ENCODE data around the gene HGFAC.

The HGFAC gene

DNA sequence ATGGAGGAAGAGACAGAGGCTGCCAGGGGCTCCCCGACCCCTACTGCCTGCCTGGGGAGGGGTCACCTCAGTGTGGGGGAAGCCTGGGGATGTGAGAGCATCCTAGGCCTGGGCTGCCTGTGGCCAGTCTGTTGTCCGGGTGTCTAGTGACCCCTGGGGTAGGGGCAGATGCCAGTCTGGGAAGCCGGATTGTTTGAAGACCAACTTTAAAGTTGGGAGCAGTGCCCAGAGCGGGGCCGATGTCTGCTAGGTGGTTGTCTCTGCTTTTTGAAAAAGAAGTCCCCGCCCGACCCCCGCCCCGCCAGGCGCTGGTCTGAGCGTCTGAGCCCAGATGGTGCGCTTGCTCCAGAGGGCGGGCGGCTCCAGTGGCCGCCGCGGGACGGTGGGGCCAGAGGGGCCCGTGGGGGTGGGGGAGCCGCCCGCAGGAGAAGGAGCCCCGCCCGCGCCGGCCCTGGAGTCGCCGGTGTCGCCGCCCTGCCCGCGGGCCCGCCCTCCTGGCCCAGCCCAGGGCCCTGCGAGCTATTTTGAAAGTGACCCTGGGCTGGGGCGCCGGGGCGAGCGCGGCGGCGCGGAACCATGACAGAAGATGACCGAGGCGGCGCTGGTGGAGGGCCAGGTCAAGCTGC lies 21.1 kb downstream of the HGFAC start, which contains the start of gene DOK7:
DOK7 (plus strand) TSS at position 517 of the 626 bp plus-strand sequence; CDS start at position 587, 70 bp downstream.
- DNase-seq (ENCODE audit: low read depth), result no peak

DNA sequence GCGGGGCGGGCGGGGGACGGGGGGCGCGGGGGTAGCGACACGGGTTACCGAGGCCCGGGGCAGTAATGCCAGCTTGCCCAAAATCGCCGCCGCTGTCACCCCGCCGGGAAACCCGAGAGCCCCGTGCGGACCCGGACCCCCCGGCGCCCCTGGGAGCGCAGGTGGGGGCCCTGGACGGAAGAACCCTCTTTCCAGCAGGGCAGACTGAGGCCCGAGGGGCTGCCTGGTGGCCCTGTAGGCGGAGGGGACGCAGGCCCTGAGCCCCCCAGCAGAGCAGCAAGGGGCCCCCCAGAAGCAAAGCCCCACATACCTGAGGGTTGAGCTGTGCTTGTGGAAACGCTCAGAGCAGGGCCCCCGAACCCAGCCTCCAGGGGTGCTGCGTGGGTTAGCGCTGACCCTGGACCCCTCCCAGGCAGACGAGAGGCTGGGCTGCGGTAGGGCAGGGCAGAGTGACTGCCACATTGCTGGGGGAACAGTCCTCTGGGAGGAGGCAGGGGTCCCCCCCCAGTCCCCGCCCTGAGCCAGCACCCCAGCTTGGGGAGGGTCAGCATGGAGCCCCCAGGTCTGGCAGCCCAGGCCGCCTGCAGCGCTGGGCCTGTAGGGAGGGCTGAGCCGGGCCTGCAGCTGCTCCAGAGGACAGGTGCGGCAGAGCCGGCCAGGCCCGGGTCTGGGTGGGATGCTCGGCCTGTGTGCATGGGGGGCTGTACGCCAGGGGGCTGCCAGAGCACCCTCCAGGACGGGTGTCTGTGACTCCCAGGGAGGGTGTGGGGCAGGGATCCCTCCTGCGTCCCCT lies 22.0 kb downstream of the HGFAC start:
- DNase-seq (ENCODE audit: low read depth), result no peak

GRCh38 chr4:3464349-3464905 lies 22.7 kb downstream of the HGFAC start:
- no peak for DNase-seq (ENCODE audit: low read depth)

GRCh38 chr4:3464911-3465697 lies 23.3 kb downstream of the HGFAC start:
- DNase-seq (ENCODE audit: low read depth), result no peak

- no peak for DNase-seq (ENCODE audit: low read depth)
These were observed 24.2 kb downstream of the HGFAC start for GRCh38 chr4:3465698-3466671.

- no peak for DNase-seq (ENCODE audit: low read depth)
These were observed 25.2 kb downstream of the HGFAC start for GRCh38 chr4:3466691-3467600.

DNA sequence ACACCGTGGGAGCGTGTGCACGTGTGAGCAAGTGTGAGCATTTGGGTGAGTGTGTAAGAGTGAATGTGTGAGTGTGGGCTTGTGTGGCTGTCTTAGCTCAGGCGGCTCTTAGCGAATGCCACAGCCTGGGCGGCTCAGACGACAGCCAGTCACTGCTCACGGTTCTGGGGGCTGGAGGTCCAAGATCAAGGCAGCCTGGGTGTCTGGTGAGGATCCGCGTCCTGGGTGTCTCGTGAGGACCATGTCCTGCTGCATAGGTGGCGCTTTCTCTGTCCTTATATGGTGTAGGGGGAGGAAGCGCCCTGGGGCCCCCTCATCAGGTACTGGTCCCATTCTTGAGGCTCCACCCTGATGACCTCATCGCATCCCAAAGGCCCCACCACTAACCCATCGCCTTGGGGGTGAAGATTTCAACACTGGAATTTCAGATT lies 25.8 kb downstream of the HGFAC start:
- no peak for DNase-seq (ENCODE audit: low read depth)

DNA sequence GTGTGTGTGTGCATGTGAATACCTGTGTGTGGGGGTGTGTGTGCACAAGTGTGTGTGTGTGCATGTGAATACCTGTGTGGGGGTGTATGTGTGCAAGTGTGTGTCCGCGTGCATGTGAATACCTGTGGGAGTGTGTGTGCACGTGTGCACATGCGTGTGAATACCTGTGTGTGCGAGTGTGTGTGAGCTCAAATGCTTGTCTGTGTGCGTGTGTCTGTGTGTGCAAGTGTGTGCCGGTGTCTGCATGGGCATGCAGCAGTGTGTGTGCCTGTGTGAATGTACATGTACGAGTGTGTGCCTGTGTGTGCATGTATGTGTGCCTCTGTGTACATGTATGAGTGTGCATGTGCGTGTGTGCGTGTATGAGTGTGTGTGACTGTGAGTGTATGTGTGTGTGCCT lies 26.4 kb downstream of the HGFAC start:
- DNase-seq (ENCODE audit: low read depth), result no peak

- DNase-seq (ENCODE audit: low read depth), result no peak
These were observed 27.0 kb downstream of the HGFAC start for GRCh38 chr4:3468804-3469203.

GRCh38 chr4:3469386-3470243 lies 27.8 kb downstream of the HGFAC start:
- no peak for DNase-seq (ENCODE audit: low read depth)

- no peak for DNase-seq (ENCODE audit: low read depth)
These were observed 28.7 kb downstream of the HGFAC start for GRCh38 chr4:3470244-3471097.

DNA sequence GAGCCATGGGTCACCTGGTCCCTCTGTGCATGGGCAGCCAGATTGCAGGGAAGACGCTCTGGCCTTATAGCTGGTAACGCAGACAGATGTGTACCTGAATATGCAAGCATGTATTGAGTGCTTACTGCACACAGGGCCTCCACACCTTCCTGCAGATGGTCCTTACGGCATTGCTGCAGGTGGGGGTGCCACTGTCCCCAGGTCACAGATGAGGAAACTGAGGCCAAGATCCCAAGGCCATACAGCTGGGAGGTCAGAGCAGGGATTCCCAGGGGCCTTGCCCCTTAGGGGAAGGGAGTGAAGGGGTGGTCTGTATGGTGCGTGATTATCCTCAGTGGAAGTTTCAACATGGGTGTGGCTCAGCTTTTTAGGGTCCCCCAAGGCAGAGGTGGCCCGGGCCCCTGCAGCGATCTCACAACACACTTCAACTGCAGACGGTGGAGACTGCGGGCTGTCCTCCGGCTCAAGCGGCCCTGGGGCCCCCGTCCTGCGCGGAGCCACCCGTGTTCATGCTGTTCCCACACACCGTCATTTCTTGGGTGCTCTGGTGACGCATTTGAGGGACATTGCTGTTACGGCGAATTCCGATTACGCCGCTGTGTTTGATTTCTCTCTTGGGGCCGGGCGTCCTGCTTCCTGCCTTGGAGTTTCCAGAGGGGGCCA lies 29.5 kb downstream of the HGFAC start:
- no peak for DNase-seq (ENCODE audit: low read depth)

DNA sequence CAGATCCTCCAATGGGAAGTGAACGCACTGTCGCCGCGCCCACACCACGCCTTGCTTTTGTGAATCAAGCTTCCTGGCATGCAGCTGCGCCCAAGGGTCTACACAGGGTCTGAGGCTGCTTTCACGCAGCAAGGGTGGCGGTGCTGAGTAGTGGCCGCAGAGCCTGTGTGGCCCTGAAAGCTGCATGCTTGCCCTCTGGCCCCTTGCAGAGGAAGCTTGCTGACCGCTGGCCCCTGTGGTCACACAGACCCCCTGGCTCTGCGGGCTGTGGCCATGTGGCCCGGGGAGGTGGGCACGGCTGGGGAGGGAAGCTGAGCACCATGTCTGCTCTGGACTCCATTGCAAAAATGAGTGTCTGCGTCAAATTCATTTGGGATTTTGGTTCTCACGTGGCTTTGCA lies 30.1 kb downstream of the HGFAC start:
- DNase-seq (ENCODE audit: low read depth), result no peak

GRCh38 chr4:3472411-3473141 lies 30.8 kb downstream of the HGFAC start:
- DNase-seq (ENCODE audit: low read depth), result no peak

DNA sequence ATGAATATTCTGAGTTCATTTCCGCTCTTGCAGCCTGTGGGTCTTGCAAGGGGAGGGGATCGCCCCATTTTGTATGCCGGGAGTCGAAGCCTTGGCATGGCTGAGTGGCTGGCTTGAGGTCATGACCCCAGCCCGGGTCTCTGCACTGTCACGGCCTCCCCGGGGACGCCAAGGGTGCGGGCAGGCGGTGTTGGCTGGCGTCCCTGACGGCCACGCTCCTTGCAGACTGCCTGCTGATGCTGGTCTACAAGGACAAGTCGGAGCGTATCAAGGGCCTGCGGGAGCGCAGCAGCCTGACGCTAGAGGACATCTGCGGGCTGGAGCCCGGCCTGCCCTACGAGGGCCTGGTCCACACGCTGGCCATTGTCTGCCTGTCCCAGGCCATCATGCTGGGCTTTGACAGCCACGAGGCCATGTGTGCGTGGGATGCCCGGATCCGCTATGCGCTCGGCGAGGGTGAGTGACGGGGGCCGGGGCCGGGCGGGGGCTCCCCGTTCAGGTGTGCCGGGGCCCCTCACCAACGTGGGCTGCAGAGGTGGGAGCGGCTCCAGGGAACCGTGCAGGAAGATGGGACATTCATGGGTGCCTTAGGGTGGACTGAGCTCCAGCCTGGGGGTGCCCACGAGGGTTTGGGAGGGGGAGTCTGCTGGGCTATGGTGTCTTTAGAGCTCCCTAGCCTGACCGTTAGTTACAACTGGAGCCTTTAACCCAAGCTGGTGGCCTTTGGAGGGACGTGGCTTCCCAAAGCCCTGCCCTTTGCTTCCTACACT lies 31.6 kb downstream of the HGFAC start:
- no peak for DNase-seq (ENCODE audit: low read depth)

Data from T-helper 22 cell (primary cell).